H1 (cell line): ENCODE results near the gene SCP2. TPM values are rescaled to one million over a fixed set of nuclear protein-coding genes. Genes with fewer than 3 reads are reported as not detected.

Source experiments
- CBX5 ChIP-seq: fragments of 300-800, 300-1000 bp; sonication (generic); IDR thresholded peaks from 2 replicates; pipeline ENCODE4 v1.7.1; 2016; ENCODE audit warnings: antibody characterized with exemption, low read length, low read depth
- EP300 ChIP-seq, 2 experiments: IDR thresholded peaks; 1 replicate in 1 of 2; 2 replicates in 1 of 2; pipeline ENCODE4 v1.6.1; 2011 to 2012; ENCODE audit warnings: low read depth in 2 of 2, low read length in 2 of 2, mild to moderate bottlenecking in 2 of 2, borderline replicate concordance in 1 of 2, inconsistent platforms in 1 of 2, moderate library complexity in 1 of 2
- KDM1A ChIP-seq: fragments of 200-600, 300-600 bp; sonication (generic); IDR thresholded peaks from 2 replicates; pipeline ENCODE4 v1.7.1; 2016; ENCODE audit warnings: mild to moderate bottlenecking, low read length, borderline replicate concordance
- NRF1 ChIP-seq: IDR thresholded peaks from 2 replicates; pipeline ENCODE4 v1.6.1; 2011; ENCODE audit warnings: mild to moderate bottlenecking, low read depth, low read length, improper control_type of control experiment
- RBBP5 ChIP-seq: IDR thresholded peaks from 2 replicates; pipeline ENCODE4 v1.7.1; 2012; ENCODE audit warnings: low read depth, mild to moderate bottlenecking, inconsistent platforms, low read length, moderate library complexity, borderline replicate concordance
- SP1 ChIP-seq: IDR thresholded peaks from 2 replicates; pipeline ENCODE4 v1.6.1; 2011; ENCODE audit warnings: low read depth, low read length
- SP2 ChIP-seq: IDR thresholded peaks from 2 replicates; pipeline ENCODE4 v1.6.1; 2012; ENCODE audit warnings: mild to moderate bottlenecking, low read length, inconsistent platforms
- SUZ12 ChIP-seq: fragments of 200-600 bp; sonication (generic); IDR thresholded peaks from 2 replicates; pipeline ENCODE4 v1.6.1; 2012; ENCODE audit warnings: mild to moderate bottlenecking, inconsistent platforms, low read length, moderate library complexity, mixed read lengths
- polyA plus RNA-seq, 7 experiments: library from polyadenylated mRNA; depleted of rRNA in 3 of 7; stranded (reverse) in 5 of 7; unstranded in 2 of 7; fragments of >200 nt in 5 of 7; fragments of 200-250 nt in 2 of 7; gene quantifications; 1 replicate in 5 of 7; 2 replicates in 1 of 7; 4 replicates in 1 of 7; pipeline versions ENCODE4 v1.2.1 to v1.2.3, GENCODE V29; 2011 to 2013; ENCODE audit warnings: missing spikeins in 2 of 7, mixed read lengths in 2 of 7
- total RNA-seq: library from RNA; stranded (reverse); fragmentation: NEBNext Ultra II Directional; extraction: Animal tissue kit (Norgen Biotek cat#: 25700); gene quantifications from 2 replicates; pipeline ENCODE4 v1.2.1, GENCODE V29; 2021
- TF ChIP-seq, protein P1 (sequence below): fragments of 300-600 bp; sonication (generic); IDR thresholded peaks from 2 replicates; pipeline ENCODE4 v1.7.1; 2012; ENCODE audit warnings: low read length, moderate library complexity, mild to moderate bottlenecking, inconsistent platforms; ENCODE audit not compliant: insufficient replicate concordance

The SCP2 gene
- total and polyA plus RNA-seq, 2 of the 8 experiments (the other 6 are each of a cell fraction or from before 2014, with no cell fraction given), result 20.9 to 54.3 TPM

DNA sequence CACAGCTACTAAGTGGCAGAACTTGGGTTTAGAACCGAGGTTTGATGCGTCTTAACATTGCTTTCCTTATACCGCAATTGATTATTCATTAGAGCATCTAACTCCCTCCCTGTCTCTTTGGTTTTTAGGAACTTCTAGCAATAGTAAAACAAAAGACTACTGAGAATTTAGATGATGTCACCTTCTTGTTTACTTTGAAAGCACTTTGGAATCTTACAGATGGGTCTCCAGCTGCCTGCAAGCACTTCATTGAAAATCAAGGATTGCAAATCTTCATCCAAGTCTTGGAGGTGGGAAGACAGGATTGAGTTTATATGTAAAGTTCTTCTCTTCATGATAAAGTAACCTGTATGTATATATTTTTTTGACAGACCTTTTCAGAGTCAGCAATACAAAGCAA is 49.5 kb upstream of the SCP2 start (continued):
- TF ChIP-seq, protein P1, sequence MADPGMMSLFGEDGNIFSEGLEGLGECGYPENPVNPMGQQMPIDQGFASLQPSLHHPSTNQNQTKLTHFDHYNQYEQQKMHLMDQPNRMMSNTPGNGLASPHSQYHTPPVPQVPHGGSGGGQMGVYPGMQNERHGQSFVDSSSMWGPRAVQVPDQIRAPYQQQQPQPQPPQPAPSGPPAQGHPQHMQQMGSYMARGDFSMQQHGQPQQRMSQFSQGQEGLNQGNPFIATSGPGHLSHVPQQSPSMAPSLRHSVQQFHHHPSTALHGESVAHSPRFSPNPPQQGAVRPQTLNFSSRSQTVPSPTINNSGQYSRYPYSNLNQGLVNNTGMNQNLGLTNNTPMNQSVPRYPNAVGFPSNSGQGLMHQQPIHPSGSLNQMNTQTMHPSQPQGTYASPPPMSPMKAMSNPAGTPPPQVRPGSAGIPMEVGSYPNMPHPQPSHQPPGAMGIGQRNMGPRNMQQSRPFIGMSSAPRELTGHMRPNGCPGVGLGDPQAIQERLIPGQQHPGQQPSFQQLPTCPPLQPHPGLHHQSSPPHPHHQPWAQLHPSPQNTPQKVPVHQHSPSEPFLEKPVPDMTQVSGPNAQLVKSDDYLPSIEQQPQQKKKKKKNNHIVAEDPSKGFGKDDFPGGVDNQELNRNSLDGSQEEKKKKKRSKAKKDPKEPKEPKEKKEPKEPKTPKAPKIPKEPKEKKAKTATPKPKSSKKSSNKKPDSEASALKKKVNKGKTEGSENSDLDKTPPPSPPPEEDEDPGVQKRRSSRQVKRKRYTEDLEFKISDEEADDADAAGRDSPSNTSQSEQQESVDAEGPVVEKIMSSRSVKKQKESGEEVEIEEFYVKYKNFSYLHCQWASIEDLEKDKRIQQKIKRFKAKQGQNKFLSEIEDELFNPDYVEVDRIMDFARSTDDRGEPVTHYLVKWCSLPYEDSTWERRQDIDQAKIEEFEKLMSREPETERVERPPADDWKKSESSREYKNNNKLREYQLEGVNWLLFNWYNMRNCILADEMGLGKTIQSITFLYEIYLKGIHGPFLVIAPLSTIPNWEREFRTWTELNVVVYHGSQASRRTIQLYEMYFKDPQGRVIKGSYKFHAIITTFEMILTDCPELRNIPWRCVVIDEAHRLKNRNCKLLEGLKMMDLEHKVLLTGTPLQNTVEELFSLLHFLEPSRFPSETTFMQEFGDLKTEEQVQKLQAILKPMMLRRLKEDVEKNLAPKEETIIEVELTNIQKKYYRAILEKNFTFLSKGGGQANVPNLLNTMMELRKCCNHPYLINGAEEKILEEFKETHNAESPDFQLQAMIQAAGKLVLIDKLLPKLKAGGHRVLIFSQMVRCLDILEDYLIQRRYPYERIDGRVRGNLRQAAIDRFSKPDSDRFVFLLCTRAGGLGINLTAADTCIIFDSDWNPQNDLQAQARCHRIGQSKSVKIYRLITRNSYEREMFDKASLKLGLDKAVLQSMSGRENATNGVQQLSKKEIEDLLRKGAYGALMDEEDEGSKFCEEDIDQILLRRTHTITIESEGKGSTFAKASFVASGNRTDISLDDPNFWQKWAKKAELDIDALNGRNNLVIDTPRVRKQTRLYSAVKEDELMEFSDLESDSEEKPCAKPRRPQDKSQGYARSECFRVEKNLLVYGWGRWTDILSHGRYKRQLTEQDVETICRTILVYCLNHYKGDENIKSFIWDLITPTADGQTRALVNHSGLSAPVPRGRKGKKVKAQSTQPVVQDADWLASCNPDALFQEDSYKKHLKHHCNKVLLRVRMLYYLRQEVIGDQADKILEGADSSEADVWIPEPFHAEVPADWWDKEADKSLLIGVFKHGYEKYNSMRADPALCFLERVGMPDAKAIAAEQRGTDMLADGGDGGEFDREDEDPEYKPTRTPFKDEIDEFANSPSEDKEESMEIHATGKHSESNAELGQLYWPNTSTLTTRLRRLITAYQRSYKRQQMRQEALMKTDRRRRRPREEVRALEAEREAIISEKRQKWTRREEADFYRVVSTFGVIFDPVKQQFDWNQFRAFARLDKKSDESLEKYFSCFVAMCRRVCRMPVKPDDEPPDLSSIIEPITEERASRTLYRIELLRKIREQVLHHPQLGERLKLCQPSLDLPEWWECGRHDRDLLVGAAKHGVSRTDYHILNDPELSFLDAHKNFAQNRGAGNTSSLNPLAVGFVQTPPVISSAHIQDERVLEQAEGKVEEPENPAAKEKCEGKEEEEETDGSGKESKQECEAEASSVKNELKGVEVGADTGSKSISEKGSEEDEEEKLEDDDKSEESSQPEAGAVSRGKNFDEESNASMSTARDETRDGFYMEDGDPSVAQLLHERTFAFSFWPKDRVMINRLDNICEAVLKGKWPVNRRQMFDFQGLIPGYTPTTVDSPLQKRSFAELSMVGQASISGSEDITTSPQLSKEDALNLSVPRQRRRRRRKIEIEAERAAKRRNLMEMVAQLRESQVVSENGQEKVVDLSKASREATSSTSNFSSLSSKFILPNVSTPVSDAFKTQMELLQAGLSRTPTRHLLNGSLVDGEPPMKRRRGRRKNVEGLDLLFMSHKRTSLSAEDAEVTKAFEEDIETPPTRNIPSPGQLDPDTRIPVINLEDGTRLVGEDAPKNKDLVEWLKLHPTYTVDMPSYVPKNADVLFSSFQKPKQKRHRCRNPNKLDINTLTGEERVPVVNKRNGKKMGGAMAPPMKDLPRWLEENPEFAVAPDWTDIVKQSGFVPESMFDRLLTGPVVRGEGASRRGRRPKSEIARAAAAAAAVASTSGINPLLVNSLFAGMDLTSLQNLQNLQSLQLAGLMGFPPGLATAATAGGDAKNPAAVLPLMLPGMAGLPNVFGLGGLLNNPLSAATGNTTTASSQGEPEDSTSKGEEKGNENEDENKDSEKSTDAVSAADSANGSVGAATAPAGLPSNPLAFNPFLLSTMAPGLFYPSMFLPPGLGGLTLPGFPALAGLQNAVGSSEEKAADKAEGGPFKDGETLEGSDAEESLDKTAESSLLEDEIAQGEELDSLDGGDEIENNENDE, result no peak
- no peak for TF ChIP-seq CBX5
- no peak for TF ChIP-seq NRF1
- no peak for TF ChIP-seq EP300 (IDR thresholded peaks at IDR 0.05; ENCODE audit: borderline replicate concordance in 1 of 2, low read depth in 2 of 2, low read length in 2 of 2)
- no peak for TF ChIP-seq SP1
- no peak for TF ChIP-seq KDM1A
- TF ChIP-seq SUZ12, result no peak
- TF ChIP-seq SP2, result no peak
- TF ChIP-seq RBBP5, result no peak
